Ovary (tissue), 9 donors: ENCODE measurements around the gene ZMAT3. TPM values are rescaled to one million over a fixed set of nuclear protein-coding genes. Genes with fewer than 3 reads are reported as not detected.

ENCODE experiments used
- DNase-seq, 5 donors: peaks; one replicate each; pipeline ENCODE4 v3.0.0-alpha.2; 2019 to 2020
- H3K27ac ChIP-seq, 2 donors: fragments of 200-600 bp; one replicate each; pipeline versions ENCODE4 v1.5.1 to v1.8.0; 2019 to 2022
- H3K27me3 ChIP-seq: fragments of 200-600 bp; one replicate; pipeline ENCODE4 v1.8.0; 2022
- H3K36me3 ChIP-seq: fragments of 200-600 bp; sonication (generic); one replicate; pipeline ENCODE4 v1.5.1; 2019
- H3K4me1 ChIP-seq: one replicate; pipeline ENCODE4 v1.8.1; 2013; ENCODE audit warnings: mild to moderate bottlenecking, moderate library complexity; ENCODE audit not compliant: insufficient read depth
- H3K4me3 ChIP-seq: fragments of 200-600 bp; sonication (generic); one replicate; pipeline ENCODE4 v1.5.1; 2017
- H3K9me3 ChIP-seq, 2 donors: fragments of 200-600 bp in 1 of 2; sonication (generic) in 1 of 2; one replicate each; pipeline versions ENCODE4 v1.5.1 to v1.8.1; 2013 to 2019; ENCODE audit warnings: mild to moderate bottlenecking in 1 of 2, moderate library complexity in 1 of 2
- EP300 ChIP-seq: sonication (generic); formaldehyde crosslinking; IDR thresholded peaks from one replicate; pipeline ENCODE4 v1.6.1; 2017; ENCODE audit warnings: antibody characterized with exemption
- POLR2A ChIP-seq: fragments of 450-650 bp; IDR thresholded peaks from one replicate; pipeline ENCODE4 v1.6.1; 2017; ENCODE audit warnings: antibody characterized with exemption, mild to moderate bottlenecking, moderate library complexity
- WGBS, 3 donors: extraction: QIAGEN DNeasy Blood & Tissue Kit in 1 of 3; methylation state at CpG; one replicate each; pipeline versions ENCODE4 v1.1.5 to v1.1.7; 2013 to 2017; 5-methylcytosine and 5-hydroxymethylcytosine counted together
- intact Hi-C, 4 donors: fragments of 100-400 bp; cut with DNase I; formaldehyde crosslinking; loops; one replicate each; pipeline versions ENCODE4 v1.11.0 to v1.15.1; 2022 to 2023
- polyA plus RNA-seq, 2 donors: library from polyadenylated mRNA; stranded (reverse); fragments of 200-250 nt in 1 of 2; fragments of 350-450 nt in 1 of 2; fragmentation: Illumina TruSeq in 1 of 2; extraction: RNeasy Lipid Tissue Mini Kit (QIAGEN cat#74804) in 1 of 2; gene quantifications; one replicate each; pipeline ENCODE4 v1.2.3, GENCODE V29; 2013 to 2014
- total RNA-seq, 7 donors: library from RNA; depleted of rRNA in 2 of 7; stranded (reverse); fragments of >200 nt in 2 of 7; fragmentation: NEBNext Ultra II Directional in 3 of 7; extraction: Animal tissue kit (Norgen Biotek cat#: 25700) in 3 of 7; gene quantifications; one replicate each; pipeline versions ENCODE4 v1.1.0 to v1.2.4, GENCODE V29; 2016 to 2023
- TF ChIP-seq, protein P1 (sequence below), 3 donors: fragments of 450-650 bp in 2 of 3; fragments of 200-600 bp in 1 of 3; IDR thresholded peaks; one replicate each; pipeline versions ENCODE4 v1.5.1 to v1.8.0; 2016 to 2022; ENCODE audit warnings: antibody characterized with exemption in 3 of 3, mild to moderate bottlenecking in 1 of 3
- donor health status: DM: no; HTN: no; CAD: no; lungs with moderate emphysema.
- donor health status: DM: no; HTN: no; CAD: no.
- donor health status: Bipolar disorder and iron deficiency.
- donor health status: DM: yes; HTN: yes; CAD: no.
- donor health status: DM: no; HTN: no; CAD: no.
- donor health status: DM: yes; HTN: yes; CAD: no.

Gene ZMAT3
- total and polyA plus RNA-seq, 9 donors, result 1.4 to 15.4 (median 11.9) TPM

DNA sequence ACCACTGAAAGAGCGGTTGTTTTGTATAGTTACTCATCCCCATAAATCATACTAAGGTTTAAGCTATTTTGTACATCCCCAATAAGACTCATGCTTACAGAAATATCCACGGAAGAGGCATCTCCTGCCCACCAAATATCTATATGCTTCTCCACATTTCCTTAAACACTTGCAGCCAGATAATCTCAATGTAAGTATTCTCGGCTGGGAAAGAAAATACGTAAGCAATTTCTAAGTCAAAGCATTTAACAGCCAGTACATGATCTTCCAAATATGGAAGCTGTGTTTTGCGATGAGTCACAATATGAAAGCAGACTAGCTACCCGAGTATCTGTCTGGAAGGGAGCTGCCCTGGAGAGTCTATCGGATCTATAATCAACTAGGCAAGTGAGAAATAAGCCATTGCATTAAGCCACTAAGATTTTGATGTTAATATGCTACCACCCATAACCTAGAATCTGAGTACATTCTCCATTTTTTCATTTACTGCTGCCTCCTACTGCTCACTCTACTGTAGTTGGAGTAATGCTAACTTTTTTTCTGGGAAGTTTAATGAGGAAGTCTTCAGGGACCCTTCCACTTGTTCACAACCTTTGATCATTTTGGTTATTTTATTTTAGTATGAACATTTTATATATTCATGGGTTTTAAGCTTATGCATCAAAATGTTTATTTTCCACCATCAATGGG lies 26.9 kb upstream of the ZMAT3 start:
- peaks cover 1% of the 10 kb centered on the region for H3K4me1 ChIP-seq
- no peak for TF ChIP-seq POLR2A
- TF ChIP-seq, protein P1, sequence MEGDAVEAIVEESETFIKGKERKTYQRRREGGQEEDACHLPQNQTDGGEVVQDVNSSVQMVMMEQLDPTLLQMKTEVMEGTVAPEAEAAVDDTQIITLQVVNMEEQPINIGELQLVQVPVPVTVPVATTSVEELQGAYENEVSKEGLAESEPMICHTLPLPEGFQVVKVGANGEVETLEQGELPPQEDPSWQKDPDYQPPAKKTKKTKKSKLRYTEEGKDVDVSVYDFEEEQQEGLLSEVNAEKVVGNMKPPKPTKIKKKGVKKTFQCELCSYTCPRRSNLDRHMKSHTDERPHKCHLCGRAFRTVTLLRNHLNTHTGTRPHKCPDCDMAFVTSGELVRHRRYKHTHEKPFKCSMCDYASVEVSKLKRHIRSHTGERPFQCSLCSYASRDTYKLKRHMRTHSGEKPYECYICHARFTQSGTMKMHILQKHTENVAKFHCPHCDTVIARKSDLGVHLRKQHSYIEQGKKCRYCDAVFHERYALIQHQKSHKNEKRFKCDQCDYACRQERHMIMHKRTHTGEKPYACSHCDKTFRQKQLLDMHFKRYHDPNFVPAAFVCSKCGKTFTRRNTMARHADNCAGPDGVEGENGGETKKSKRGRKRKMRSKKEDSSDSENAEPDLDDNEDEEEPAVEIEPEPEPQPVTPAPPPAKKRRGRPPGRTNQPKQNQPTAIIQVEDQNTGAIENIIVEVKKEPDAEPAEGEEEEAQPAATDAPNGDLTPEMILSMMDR (IDR thresholded peaks at IDR 0.05), result no peak
- TF ChIP-seq EP300, result no peak
- no peaks in the 10 kb centered on the region for H3K27me3 ChIP-seq
- peak overlapping the region; percentile 10 for H3K4me3 ChIP-seq
- H3K36me3 ChIP-seq, result no peaks in the 10 kb centered on the region
- DNase-seq, result no peak
- intact Hi-C loops, result no loop called here
- H3K9me3 ChIP-seq, result no peaks in the 10 kb centered on the region
- WGBS, 3 donors, result 24 to 38% (median 34%) methylated on average over 7 of the region's 7 CpGs
- no peak overlapping the region for H3K27ac ChIP-seq

DNA sequence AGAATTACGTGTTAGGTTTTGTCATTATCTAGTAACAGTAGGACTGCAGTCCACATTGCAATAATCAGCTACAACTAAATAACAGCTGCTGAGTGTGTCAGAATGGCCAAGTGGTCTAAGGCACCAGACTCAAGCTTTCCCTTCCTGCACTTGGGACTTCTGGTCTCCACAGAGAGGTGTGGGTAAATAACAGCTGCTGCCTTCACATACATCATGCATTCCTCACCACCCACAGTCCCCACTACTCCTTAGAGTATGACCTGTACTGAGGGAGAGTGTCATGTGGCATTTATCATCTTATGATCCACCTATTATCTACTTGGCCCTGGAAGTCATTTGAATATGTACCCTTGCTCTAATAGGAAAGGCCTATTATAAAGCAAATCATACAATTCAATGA lies 22.2 kb upstream of the ZMAT3 start:
- Histone ChIP-seq H3K9me3 (no peaks in the 10 kb centered on the region), H3K4me3 (no peak overlapping the region), H3K4me1 (no peaks in the 10 kb centered on the region), H3K27ac (no peak overlapping the region), H3K27me3 (no peaks in the 10 kb centered on the region), H3K36me3 (no peaks in the 10 kb centered on the region)
- no peak for TF ChIP-seq POLR2A
- TF ChIP-seq, protein P1 (IDR thresholded peaks at IDR 0.05), result no peak
- TF ChIP-seq EP300, result no peak
- no peak for DNase-seq
- intact Hi-C loops, result no loop called here
- WGBS, 3 donors, result 72 to 89% (median 75%) methylated on average over 1 of the region's 1 CpG

DNA sequence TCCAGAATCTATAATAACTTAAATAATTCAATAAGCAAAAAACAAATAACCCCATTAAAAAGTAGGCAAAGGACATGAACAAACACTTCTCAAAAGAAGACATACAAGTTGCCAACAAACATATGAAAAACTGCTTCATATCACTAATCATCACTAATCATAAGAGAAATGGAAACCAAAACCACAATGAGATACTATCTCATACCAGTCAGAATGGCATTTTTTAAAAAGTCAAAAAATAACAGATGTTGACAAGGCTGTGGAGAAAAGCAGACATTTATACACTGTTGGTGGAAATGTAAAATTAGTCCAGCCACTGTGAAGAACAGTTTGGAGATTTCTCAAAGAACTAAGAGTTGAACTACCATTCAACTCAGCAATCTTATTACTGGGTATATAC lies 19.5 kb upstream of the ZMAT3 start:
- intact Hi-C loops, result no loop called here
- no peaks in the 10 kb centered on the region for H3K27me3 ChIP-seq
- H3K27ac ChIP-seq, result no peak overlapping the region
- no peaks in the 10 kb centered on the region for H3K36me3 ChIP-seq
- no peaks in the 10 kb centered on the region for H3K4me1 ChIP-seq
- H3K9me3 ChIP-seq, result no peaks in the 10 kb centered on the region
- no peak overlapping the region for H3K4me3 ChIP-seq
- DNase-seq, result no peak
- TF ChIP-seq, protein P1 (IDR thresholded peaks at IDR 0.05), result no peak
- no peak for TF ChIP-seq EP300
- TF ChIP-seq POLR2A, result no peak

DNA sequence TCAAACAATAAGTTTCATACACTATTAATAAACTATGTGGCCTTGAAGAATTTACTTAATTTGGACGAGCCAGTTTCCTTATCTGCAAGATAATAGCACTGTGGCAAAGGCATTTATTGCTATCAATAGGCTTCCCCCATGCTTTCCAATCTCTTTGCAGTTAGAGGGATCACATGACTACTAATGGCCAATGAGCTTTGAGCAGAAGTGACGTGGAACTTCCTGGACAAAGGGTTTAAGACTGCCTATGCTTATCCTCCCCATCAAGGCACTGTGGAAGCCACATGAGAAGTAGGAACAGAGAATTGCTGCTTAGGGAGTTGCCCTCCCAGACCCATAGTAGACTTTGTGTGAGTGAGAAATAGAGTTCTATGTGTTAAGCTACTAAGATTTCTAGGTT lies 16.7 kb upstream of the ZMAT3 start:
- no peak overlapping the region for H3K4me3 ChIP-seq
- 12 to 29% (median 19%) methylated on average over 2 of the region's 2 CpGs for WGBS, 3 donors
- no peak for DNase-seq
- TF ChIP-seq, protein P1 (IDR thresholded peaks at IDR 0.05), result no peak
- TF ChIP-seq POLR2A (no peak), EP300 (no peak)
- no peaks in the 10 kb centered on the region for H3K9me3 ChIP-seq
- intact Hi-C loops, result loop anchor here in 1 of 4 donors (5.0 kb wide), 1 partner anchor 1824 kb away; the partner anchor contains the start of gene FXR1
- no peak overlapping the region for H3K27ac ChIP-seq
- no peaks in the 10 kb centered on the region for H3K4me1 ChIP-seq
- no peaks in the 10 kb centered on the region for H3K36me3 ChIP-seq
- no peaks in the 10 kb centered on the region for H3K27me3 ChIP-seq
